Hepatocyte (in vitro differentiated cells): ENCODE data around the gene RORC. TPM values are rescaled to one million over a fixed set of nuclear protein-coding genes. Genes with fewer than 3 reads are reported as not detected.

Experiments used
- DNase-seq: peaks from one replicate; pipeline ENCODE4 v3.0.0-alpha.2; 2016; ENCODE audit warnings: low spot score
- H2AFZ ChIP-seq: fragments of 200-600 bp; sonication (generic); 2 replicates; pipeline ENCODE4 v1.6.0; 2016; ENCODE audit warnings: antibody characterized with exemption, mild to moderate bottlenecking
- H3K27ac ChIP-seq: fragments of 200-600 bp; sonication (generic); 2 replicates; pipeline ENCODE4 v1.5.1; 2016; ENCODE audit warnings: mild to moderate bottlenecking
- H3K27me3 ChIP-seq: fragments of 200-600 bp; sonication (generic); 2 replicates; pipeline ENCODE4 v1.6.1; 2016
- H3K36me3 ChIP-seq: fragments of 200-600 bp; sonication (generic); replicated peaks from 2 replicates; pipeline ENCODE4 v1.5.1; 2016; ENCODE audit warnings: low read depth; ENCODE audit not compliant: insufficient read depth
- H3K4me1 ChIP-seq: fragments of 200-600 bp; sonication (generic); 2 replicates; pipeline ENCODE4 v1.5.1; 2016; ENCODE audit warnings: mild to moderate bottlenecking, moderate library complexity; ENCODE audit not compliant: insufficient read depth
- H3K4me2 ChIP-seq: fragments of 200-600 bp; sonication (generic); 2 replicates; pipeline ENCODE4 v1.6.0; 2016
- H3K4me3 ChIP-seq: fragments of 200-600 bp; sonication (generic); 2 replicates; pipeline ENCODE4 v1.5.1; 2016; ENCODE audit warnings: mild to moderate bottlenecking
- H3K79me2 ChIP-seq: fragments of 200-600 bp; sonication (generic); 2 replicates; pipeline ENCODE4 v1.6.0; 2017; ENCODE audit warnings: mild to moderate bottlenecking
- H3K9me2 ChIP-seq: fragments of 200-600 bp; sonication (generic); replicated peaks from 2 replicates; pipeline ENCODE4 v1.6.0; 2017; ENCODE audit warnings: mild to moderate bottlenecking; ENCODE audit not compliant: insufficient read depth
- H3K9me3 ChIP-seq: fragments of 200-600 bp; sonication (generic); 2 replicates; pipeline ENCODE4 v1.5.1; 2016; ENCODE audit warnings: low read depth, mild to moderate bottlenecking
- H4K20me1 ChIP-seq: fragments of 200-600 bp; sonication (generic); 2 replicates; pipeline ENCODE4 v1.6.0; 2016; ENCODE audit warnings: mild to moderate bottlenecking; ENCODE audit not compliant: insufficient read depth, poor library complexity, severe bottlenecking
- EZH2 ChIP-seq: fragments of 200-600 bp; sonication (generic); IDR thresholded peaks from 2 replicates; pipeline ENCODE4 v1.6.1; 2016; ENCODE audit warnings: antibody characterized with exemption, mild to moderate bottlenecking, borderline replicate concordance
- EZH2phosphoT487 ChIP-seq: fragments of 200-600 bp; sonication (generic); IDR thresholded peaks from one replicate; pipeline ENCODE4 v1.6.1; 2018; ENCODE audit warnings: antibody characterized with exemption, mild to moderate bottlenecking, low read depth, moderate library complexity; ENCODE audit not compliant: unreplicated experiment, severe bottlenecking
- WGBS: methylation state at CpG from one replicate; pipeline ENCODE4 v1.1.6; 2016; ENCODE audit warnings: low lambda C conversion rate; ENCODE audit errors: missing lambda C conversion rate; 5-methylcytosine and 5-hydroxymethylcytosine counted together
- polyA plus RNA-seq: library from polyadenylated mRNA; unstranded; fragments of >200 nt; fragmentation: Nextera tagmentation; extraction: Ambion mirVana; gene quantifications from 2 replicates; pipeline ENCODE4 v1.2.1, GENCODE V29; 2016
- total RNA-seq: library from RNA; depleted of rRNA; stranded (reverse); fragments of >200 nt; gene quantifications from 2 replicates; pipeline ENCODE4 v1.2.3, GENCODE V29; 2014
- TF ChIP-seq, protein P1 (sequence below): fragments of 200-600 bp; sonication (generic); IDR thresholded peaks from 2 replicates; pipeline ENCODE4 v1.5.1; 2016; ENCODE audit warnings: antibody characterized with exemption, mild to moderate bottlenecking; ENCODE audit not compliant: poor library complexity

Gene RORC
- total and polyA plus RNA-seq, 2 experiments from 2014 or later = 0.60 to 1.3 TPM

DNA sequence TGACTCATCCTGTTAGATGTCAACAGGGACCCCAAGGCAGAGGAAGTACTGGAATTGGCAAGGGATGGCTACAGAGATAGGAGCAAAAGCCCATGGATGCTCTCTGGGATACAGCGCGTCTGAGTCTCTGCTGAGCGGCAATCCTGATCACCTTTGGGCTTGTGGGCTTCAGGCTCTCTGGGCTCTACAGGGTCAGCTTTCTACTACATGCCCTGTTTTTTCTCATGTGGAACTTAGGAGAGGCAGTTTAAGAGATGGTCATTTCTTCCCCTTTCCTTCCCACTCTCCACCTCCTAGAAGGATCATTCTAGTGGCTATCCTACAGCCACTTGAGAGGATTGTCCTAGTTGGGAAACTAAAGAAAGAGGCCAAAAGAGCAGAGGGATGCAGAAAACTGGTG lies 27.7 kb downstream of the RORC start:
- Histone ChIP-seq H3K79me2 (no peaks in the 10 kb centered on the region), H2AFZ (no peak overlapping the region), H3K27ac (no peak overlapping the region), H4K20me1 (no peaks in the 10 kb centered on the region), H3K9me3 (no peaks in the 10 kb centered on the region), H3K4me3 (no peak overlapping the region), H3K27me3 (peaks cover 19% of the 10 kb centered on the region), H3K4me1 (no peaks in the 10 kb centered on the region), H3K4me2 (no peak overlapping the region), H3K36me3 (no peaks in the 10 kb centered on the region), H3K9me2 (no peaks in the 10 kb centered on the region)
- no peak for DNase-seq
- TF ChIP-seq EZH2phosphoT487 = no peak
- no peak for TF ChIP-seq EZH2
- TF ChIP-seq, protein P1, sequence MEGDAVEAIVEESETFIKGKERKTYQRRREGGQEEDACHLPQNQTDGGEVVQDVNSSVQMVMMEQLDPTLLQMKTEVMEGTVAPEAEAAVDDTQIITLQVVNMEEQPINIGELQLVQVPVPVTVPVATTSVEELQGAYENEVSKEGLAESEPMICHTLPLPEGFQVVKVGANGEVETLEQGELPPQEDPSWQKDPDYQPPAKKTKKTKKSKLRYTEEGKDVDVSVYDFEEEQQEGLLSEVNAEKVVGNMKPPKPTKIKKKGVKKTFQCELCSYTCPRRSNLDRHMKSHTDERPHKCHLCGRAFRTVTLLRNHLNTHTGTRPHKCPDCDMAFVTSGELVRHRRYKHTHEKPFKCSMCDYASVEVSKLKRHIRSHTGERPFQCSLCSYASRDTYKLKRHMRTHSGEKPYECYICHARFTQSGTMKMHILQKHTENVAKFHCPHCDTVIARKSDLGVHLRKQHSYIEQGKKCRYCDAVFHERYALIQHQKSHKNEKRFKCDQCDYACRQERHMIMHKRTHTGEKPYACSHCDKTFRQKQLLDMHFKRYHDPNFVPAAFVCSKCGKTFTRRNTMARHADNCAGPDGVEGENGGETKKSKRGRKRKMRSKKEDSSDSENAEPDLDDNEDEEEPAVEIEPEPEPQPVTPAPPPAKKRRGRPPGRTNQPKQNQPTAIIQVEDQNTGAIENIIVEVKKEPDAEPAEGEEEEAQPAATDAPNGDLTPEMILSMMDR = no peak
- WGBS = 100% methylated on average over 3 of the region's 3 CpGs

DNA sequence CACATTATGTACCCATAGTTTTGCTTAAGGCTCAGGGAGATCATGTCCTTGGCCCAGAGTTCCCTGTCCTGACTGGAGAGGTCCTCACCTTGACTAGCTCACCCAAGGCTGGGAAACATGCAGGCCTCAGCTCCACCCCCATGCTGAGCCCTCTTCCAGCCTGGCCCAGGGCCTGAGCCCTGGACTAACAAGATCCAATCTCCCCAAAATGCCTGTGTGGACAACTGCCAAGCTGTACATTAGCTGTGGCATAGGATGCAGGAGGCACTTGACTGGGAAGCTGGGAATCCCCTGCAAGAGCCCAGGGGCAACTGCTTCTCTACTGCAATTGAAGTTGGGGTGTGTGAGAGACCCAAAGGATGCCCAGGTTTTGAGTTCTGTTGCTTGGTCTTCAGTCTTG lies 28.4 kb downstream of the RORC start:
- H3K27ac ChIP-seq = no peak overlapping the region
- H3K4me1 ChIP-seq = no peaks in the 10 kb centered on the region
- no peak for DNase-seq
- no peaks in the 10 kb centered on the region for H3K9me3 ChIP-seq
- no peaks in the 10 kb centered on the region for H3K9me2 ChIP-seq
- no peak overlapping the region for H3K4me3 ChIP-seq
- H3K79me2 ChIP-seq = no peaks in the 10 kb centered on the region
- no peak overlapping the region for H3K4me2 ChIP-seq
- peaks cover 22% of the 10 kb centered on the region for H3K27me3 ChIP-seq
- H3K36me3 ChIP-seq = no peaks in the 10 kb centered on the region
- no peaks in the 10 kb centered on the region for H4K20me1 ChIP-seq
- TF ChIP-seq, protein P1 = no peak
- TF ChIP-seq EZH2phosphoT487 = no peak
- TF ChIP-seq EZH2 = no peak
- no peak overlapping the region for H2AFZ ChIP-seq

- Histone ChIP-seq H3K4me2 (no peak overlapping the region), H3K79me2 (no peaks in the 10 kb centered on the region), H2AFZ (no peak overlapping the region), H4K20me1 (no peaks in the 10 kb centered on the region), H3K27me3 (peaks cover 22% of the 10 kb centered on the region), H3K9me2 (no peaks in the 10 kb centered on the region), H3K4me1 (no peaks in the 10 kb centered on the region), H3K36me3 (no peaks in the 10 kb centered on the region), H3K9me3 (no peaks in the 10 kb centered on the region), H3K4me3 (no peak overlapping the region), H3K27ac (no peak overlapping the region)
- TF ChIP-seq, protein P1 = no peak
- TF ChIP-seq EZH2phosphoT487 = no peak
- no peak for TF ChIP-seq EZH2
- WGBS = 87% methylated on average over 5 of the region's 5 CpGs
- DNase-seq = no peak
Observed at GRCh38 chr1:151802372-151802771, 29.2 kb downstream of the RORC start.

DNA sequence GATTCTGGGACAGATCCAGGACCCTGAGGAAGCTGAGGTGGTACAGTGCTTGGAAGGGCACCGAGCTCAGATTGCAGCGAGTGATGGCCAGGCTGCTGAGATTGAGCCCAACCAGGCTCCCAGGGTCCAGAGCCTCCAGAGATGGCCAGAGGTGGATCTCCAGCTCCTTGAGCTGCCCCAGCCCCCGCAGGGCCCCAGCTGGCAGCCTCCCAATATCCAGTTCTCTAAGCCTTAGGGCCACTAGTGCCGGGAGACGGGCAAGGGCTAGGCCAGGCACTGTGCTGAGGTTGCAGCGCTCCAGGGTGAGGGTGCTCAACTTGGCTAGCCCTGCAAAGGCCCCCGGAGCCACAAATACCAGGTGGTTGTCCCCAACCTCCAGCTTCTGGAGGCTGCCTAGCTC lies 29.8 kb downstream of the RORC start:
- Histone ChIP-seq H2AFZ (no peak overlapping the region), H3K4me1 (no peaks in the 10 kb centered on the region), H4K20me1 (no peaks in the 10 kb centered on the region), H3K36me3 (no peaks in the 10 kb centered on the region), H3K9me3 (no peaks in the 10 kb centered on the region), H3K27ac (no peak overlapping the region), H3K79me2 (no peaks in the 10 kb centered on the region), H3K4me3 (no peak overlapping the region), H3K27me3 (peaks cover 22% of the 10 kb centered on the region), H3K4me2 (no peak overlapping the region), H3K9me2 (no peaks in the 10 kb centered on the region)
- TF ChIP-seq EZH2phosphoT487 = no peak
- no peak for TF ChIP-seq EZH2
- TF ChIP-seq, protein P1 = no peak
- no peak for DNase-seq
- WGBS = 87% methylated on average over 5 of the region's 7 CpGs
